ENCODE data around the gene FMNL3.

The FMNL3 gene

DNA sequence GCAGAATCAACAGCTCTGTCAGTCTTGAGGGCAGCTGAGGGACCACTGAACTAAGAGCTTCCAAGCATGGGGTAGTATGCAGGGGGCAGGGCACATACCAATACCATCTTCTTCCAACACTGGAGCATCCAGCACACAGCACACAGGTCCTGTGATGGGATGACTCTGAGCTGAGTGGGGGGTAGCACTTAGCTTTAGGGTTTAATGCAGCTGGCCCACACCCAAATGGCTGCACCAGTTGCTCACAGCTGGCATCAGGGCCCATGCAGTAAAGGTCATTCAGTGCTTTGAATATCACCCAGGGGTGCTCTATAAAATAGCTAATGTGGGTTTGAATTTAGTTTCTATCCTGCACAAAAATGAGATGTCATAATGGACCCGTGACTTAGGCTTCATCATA lies 103.5 kb downstream of the FMNL3 start:
- no peak for DNase-seq (ENCODE audit: low read depth)

DNA sequence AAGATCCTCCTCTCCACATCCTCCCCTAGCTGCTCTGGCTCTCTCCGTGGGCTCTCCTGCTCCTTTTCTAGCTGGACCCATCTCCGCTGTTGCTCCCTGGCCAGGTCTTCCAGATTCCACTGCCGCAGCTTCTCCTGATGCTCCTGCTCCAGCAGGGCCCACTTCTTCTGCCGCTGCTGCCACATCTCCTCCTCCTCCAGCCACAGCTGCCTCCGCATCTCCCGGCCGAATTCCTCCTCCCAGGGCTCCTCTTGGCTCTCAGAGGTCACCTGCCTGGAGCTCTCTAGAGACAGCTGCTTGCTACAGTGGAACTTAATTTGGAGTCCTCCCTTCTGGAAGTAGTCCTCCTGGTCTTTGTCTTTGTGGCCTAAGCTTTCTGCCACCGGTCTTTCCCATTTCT lies 107.2 kb downstream of the FMNL3 start:
- DNase-seq (ENCODE audit: low read depth), result no peak

DNA sequence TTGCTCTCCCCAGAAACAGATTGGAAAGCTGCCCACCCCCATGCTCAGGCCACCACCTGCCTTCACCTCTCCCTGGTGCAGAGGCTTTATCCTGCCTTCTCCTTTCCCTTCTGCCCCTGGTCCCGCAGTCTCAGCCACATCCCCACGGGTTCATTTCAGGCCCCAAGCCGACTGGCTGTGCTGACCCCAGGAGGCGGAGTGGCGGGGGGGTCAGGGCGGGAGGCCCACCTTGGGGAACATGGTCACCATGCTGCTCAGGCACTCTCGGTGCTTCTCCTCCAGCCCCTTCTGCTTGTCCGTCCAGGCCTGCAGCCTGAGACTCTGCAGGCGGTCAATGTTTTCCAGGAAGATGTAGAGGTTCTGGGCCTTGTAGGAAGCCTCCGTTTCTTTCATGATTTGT lies 108.7 kb downstream of the FMNL3 start:
- no peak for DNase-seq (ENCODE audit: low read depth)

DNA sequence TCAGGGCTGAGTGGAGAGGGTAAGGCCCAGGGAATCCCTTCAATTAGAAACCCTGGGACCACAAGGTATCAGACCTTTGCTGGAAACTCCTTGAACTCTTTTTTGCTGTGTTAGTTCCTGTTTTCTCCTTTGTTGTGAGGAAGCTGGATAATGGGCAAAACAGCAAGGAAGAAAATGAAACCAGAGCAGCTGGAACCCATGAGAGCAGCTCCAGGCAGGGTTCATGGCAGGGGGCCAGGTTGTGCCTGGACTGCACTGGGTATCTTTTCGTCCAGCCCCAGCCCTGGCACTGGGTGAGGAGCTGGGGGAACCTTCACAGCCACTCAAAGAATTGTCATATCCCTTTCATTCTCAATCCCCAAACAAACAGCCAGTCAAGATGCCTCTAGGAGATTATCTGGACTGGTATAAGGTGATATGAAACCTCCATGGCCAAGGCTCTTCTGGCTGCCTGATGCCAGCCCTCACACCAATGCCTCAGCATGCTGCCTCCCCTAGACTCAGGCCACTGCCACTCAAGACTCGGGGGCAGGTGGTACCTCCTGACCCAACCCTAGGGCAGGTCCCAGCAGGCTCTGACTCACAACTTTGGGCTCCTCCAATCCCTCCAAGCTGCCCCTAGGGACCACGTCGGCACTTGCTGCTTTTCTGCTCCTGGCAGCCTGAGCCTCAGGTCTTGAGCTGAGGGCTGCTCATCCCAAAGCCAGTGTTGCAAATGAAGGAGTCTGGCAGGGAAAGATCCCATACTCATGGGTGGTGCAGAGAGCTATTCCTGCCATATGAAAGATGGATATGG lies 118.3 kb downstream of the FMNL3 start:
- DNase-seq (ENCODE audit: low read depth), result no peak

DNA sequence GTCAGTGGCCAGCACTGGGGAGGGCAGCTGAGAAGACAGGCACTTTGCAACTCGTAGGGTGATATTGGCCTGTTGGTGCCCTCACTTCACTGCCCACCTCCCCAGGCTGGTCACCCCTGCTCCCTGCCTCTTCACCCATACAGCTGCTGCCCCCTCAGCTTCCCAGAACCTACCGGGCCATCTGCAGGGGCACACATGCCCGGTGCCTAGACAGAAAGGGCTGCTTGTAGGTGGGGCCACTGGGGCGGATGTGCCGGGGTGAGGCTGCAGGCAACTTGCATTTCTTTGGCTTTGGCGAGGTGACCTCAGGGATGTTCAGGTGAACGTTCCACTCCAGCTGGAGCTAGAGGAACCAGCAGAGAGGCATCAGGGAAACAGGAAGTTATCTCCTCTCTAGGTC lies 118.9 kb downstream of the FMNL3 start:
- DNase-seq (ENCODE audit: low read depth), result no peak

DNA sequence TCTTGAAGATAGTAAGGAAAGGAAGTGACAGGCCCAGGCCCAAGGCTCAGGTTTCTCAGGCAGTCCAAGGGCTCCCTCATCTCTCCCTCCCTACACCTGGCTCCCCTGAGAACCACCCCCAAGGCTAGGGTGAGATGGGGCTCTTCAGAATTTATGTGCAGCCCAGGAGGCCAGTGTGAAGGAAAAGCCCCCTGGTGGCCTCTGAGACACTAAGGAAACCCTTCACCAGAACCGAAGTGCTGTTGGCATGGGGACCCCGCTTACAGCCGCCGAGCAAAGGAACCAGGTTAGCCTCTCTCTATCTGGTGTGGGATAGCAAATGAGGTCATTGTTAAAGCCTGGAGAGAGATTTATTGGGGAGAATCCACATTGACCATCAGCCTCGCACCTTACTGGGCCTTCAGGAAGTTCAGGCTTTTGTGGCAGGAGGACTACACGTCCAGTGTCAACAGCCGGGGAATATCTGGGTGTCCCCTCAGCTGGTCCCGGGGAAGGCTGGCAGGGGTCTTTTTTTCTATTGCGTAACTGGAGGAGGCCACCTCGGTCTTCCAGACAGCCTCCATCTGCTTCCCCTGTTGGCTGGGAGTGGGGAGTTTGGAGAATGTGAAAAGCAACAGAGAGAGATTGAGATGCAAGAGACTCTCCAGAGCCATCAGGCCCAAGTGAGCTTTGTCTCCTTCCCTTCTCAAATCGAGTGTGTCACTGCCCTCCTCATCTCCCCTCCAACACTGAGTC lies 119.9 kb downstream of the FMNL3 start:
- no peak for DNase-seq (ENCODE audit: low read depth)
